Trophoblast cell (in vitro differentiated cells and primary cell): ENCODE measurements around the gene AP5M1.
"Not testable (repeated sequence)": the region's sequence is repeated elsewhere in the genome, so short reads cannot be mapped to it uniquely, and the experiment has no call there.

Experiments used
- DNase-seq, 2 donors: peaks; one replicate each; pipeline ENCODE4 v3.0.0-alpha.2; 2016
- H2AFZ ChIP-seq: 2 replicates; pipeline ENCODE4 v1.6.1; 2013; ENCODE audit warnings: low read length, moderate library complexity, mild to moderate bottlenecking; ENCODE audit not compliant: insufficient read depth, poor library complexity
- H2AK5ac ChIP-seq: 2 replicates; pipeline ENCODE4 v1.6.1; 2013; ENCODE audit warnings: mild to moderate bottlenecking, low read length
- H2BK120ac ChIP-seq: 2 replicates; pipeline ENCODE4 v1.6.1; 2013; ENCODE audit warnings: low read length, mild to moderate bottlenecking, moderate library complexity; ENCODE audit not compliant: insufficient read depth, poor library complexity
- H2BK12ac ChIP-seq: 2 replicates; pipeline ENCODE4 v1.6.1; 2013; ENCODE audit warnings: mild to moderate bottlenecking, low read length, moderate library complexity
- H2BK5ac ChIP-seq: 2 replicates; pipeline ENCODE4 v1.6.1; 2013; ENCODE audit warnings: low read length, low read depth, moderate library complexity, mild to moderate bottlenecking; ENCODE audit not compliant: poor library complexity
- H3K14ac ChIP-seq: 2 replicates; pipeline ENCODE4 v1.6.1; 2013; ENCODE audit warnings: mild to moderate bottlenecking, low read length
- H3K18ac ChIP-seq: 2 replicates; pipeline ENCODE4 v1.6.1; 2013; ENCODE audit warnings: mild to moderate bottlenecking, low read length
- H3K23ac ChIP-seq: 2 replicates; pipeline ENCODE4 v1.6.1; 2013; ENCODE audit warnings: low read length
- H3K27ac ChIP-seq: 2 replicates; pipeline ENCODE4 v1.5.1; 2013; ENCODE audit warnings: low read depth, mild to moderate bottlenecking, inconsistent platforms, low read length, moderate library complexity
- H3K27me3 ChIP-seq: 2 replicates; pipeline ENCODE4 v1.6.1; 2013; ENCODE audit warnings: inconsistent platforms, mild to moderate bottlenecking, low read length, moderate library complexity; ENCODE audit not compliant: insufficient read depth
- H3K36me3 ChIP-seq, 2 experiments: 1 replicate in 1 of 2; 2 replicates in 1 of 2; pipeline ENCODE4 v1.6.1; 2013; ENCODE audit warnings: low read length in 2 of 2, mild to moderate bottlenecking in 2 of 2, moderate library complexity in 1 of 2; ENCODE audit not compliant: insufficient read depth in 2 of 2, control insufficient read depth in 1 of 2
- H3K4ac ChIP-seq: 2 replicates; pipeline ENCODE4 v1.6.1; 2013; ENCODE audit warnings: low read depth, mild to moderate bottlenecking, low read length, moderate library complexity
- H3K4me1 ChIP-seq, 2 experiments: 1 replicate in 1 of 2; 2 replicates in 1 of 2; pipeline ENCODE4 v1.6.1; 2013; ENCODE audit warnings: low read length in 2 of 2, mild to moderate bottlenecking in 2 of 2, moderate library complexity in 1 of 2; ENCODE audit not compliant: insufficient read depth in 2 of 2, control insufficient read depth in 1 of 2
- H3K4me2 ChIP-seq: 2 replicates; pipeline ENCODE4 v1.6.1; 2013; ENCODE audit warnings: inconsistent platforms, mild to moderate bottlenecking, low read length, moderate library complexity
- H3K4me3 ChIP-seq: 2 replicates; pipeline ENCODE4 v1.5.1; 2013; ENCODE audit warnings: mild to moderate bottlenecking, low read depth, low read length, inconsistent platforms
- H3K79me1 ChIP-seq: one replicate; pipeline ENCODE4 v1.6.1; 2013; ENCODE audit warnings: low read length
- H3K79me2 ChIP-seq: 2 replicates; pipeline ENCODE4 v1.6.1; 2013; ENCODE audit warnings: low read length, mild to moderate bottlenecking; ENCODE audit not compliant: control insufficient read depth, insufficient read depth, poor library complexity
- H3K9ac ChIP-seq: 2 replicates; pipeline ENCODE4 v1.6.1; 2013; ENCODE audit warnings: mild to moderate bottlenecking, low read length
- H3K9me3 ChIP-seq: 2 replicates; pipeline ENCODE4 v1.6.1; 2013; ENCODE audit warnings: low read depth, mild to moderate bottlenecking, control low read depth, inconsistent platforms, low read length; ENCODE audit not compliant: insufficient read depth
- H4K12ac ChIP-seq: 2 replicates; pipeline ENCODE4 v1.6.1; 2013; ENCODE audit warnings: low read depth, mild to moderate bottlenecking, low read length, moderate library complexity
- H4K8ac ChIP-seq: 2 replicates; pipeline ENCODE4 v1.6.1; 2013; ENCODE audit warnings: low read depth, mild to moderate bottlenecking, low read length, moderate library complexity
- H4K91ac ChIP-seq: one replicate; pipeline ENCODE4 v1.6.1; 2013; ENCODE audit warnings: low read depth, mild to moderate bottlenecking, low read length, moderate library complexity
- WGBS: extraction: QIAGEN DNeasy Blood & Tissue Kit; methylation state at CpG from one replicate; pipeline ENCODE4 v1.1.7; 2013; ENCODE audit warnings: missing lambda C conversion rate; ENCODE audit not compliant: insufficient read length, insufficient coverage; ENCODE audit errors: extremely low coverage; 5-methylcytosine and 5-hydroxymethylcytosine counted together

Gene AP5M1

GRCh38 chr14:57326253-57326652 is 57.5 kb downstream of the AP5M1 start:
- no CpG with 5 or more reads among the region's 7 CpGs for WGBS
- Histone ChIP-seq H2BK5ac (no peak overlapping the region), H4K8ac (no peak overlapping the region)

GRCh38 chr14:57329833-57330232 is 61.1 kb downstream of the AP5M1 start:
- H3K36me3 ChIP-seq, result no peaks in the 10 kb centered on the region
- no peak overlapping the region for H4K12ac ChIP-seq
- no peaks in the 10 kb centered on the region for H3K9me3 ChIP-seq
- no peak overlapping the region for H3K27ac ChIP-seq
- no peak overlapping the region for H3K23ac ChIP-seq
- no peak overlapping the region for H3K18ac ChIP-seq
- no peak overlapping the region for H4K91ac ChIP-seq
- no peaks in the 10 kb centered on the region for H3K4me1 ChIP-seq
- no peak overlapping the region for H2BK5ac ChIP-seq
- H3K4me3 ChIP-seq, result no peak overlapping the region
- H4K8ac ChIP-seq, result no peak overlapping the region
- H2BK120ac ChIP-seq, result no peak overlapping the region
- no peaks in the 10 kb centered on the region for H3K79me1 ChIP-seq
- H3K14ac ChIP-seq, result no peak overlapping the region
- H3K27me3 ChIP-seq, result no peaks in the 10 kb centered on the region
- no peak overlapping the region for H3K4me2 ChIP-seq
- no peak overlapping the region for H2AK5ac ChIP-seq
- DNase-seq, result no peak
- H2BK12ac ChIP-seq, result no peak overlapping the region
- no peak overlapping the region for H3K9ac ChIP-seq
- H3K79me2 ChIP-seq, result no peaks in the 10 kb centered on the region
- H3K4ac ChIP-seq, result no peak overlapping the region
- H2AFZ ChIP-seq, result no peak overlapping the region

More at GRCh38 chr14:57326253-57326652, 57.5 kb downstream of the AP5M1 start:
- Histone ChIP-seq H3K79me1 (no peaks in the 10 kb centered on the region), H3K4me1 (no peaks in the 10 kb centered on the region), H2AFZ (no peak overlapping the region), H3K4me3 (no peak overlapping the region), H3K36me3 (no peaks in the 10 kb centered on the region), H3K4me2 (no peak overlapping the region), H3K79me2 (no peaks in the 10 kb centered on the region), H3K9me3 (no peaks in the 10 kb centered on the region), H3K27me3 (no peaks in the 10 kb centered on the region), H3K27ac (no peak overlapping the region), H2BK120ac (no peak overlapping the region), H3K14ac (no peak overlapping the region), H3K9ac (no peak overlapping the region), H2AK5ac (no peak overlapping the region), H3K18ac (no peak overlapping the region), H4K91ac (no peak overlapping the region), H3K23ac (no peak overlapping the region), H4K12ac (no peak overlapping the region), H3K4ac (no peak overlapping the region), H2BK12ac (no peak overlapping the region)
- DNase-seq, result no peak

GRCh38 chr14:57332475-57332874 is 63.7 kb downstream of the AP5M1 start:
- not testable (repeated sequence) for H2AFZ ChIP-seq, H3K79me2 ChIP-seq, H4K8ac ChIP-seq, H3K4me3 ChIP-seq, H3K23ac ChIP-seq, H2BK5ac ChIP-seq, H3K9ac ChIP-seq, H3K27me3 ChIP-seq, H4K12ac ChIP-seq, H3K4me1 ChIP-seq, H3K18ac ChIP-seq, H3K4me2 ChIP-seq, H3K79me1 ChIP-seq, H2BK12ac ChIP-seq, H3K36me3 ChIP-seq, H2BK120ac ChIP-seq, H3K4ac ChIP-seq, H3K9me3 ChIP-seq, H3K27ac ChIP-seq, DNase-seq, H3K14ac ChIP-seq, H4K91ac ChIP-seq, H2AK5ac ChIP-seq
- WGBS, result no CpG with 5 or more reads among the region's 4 CpGs

- not testable (repeated sequence) for H3K4ac ChIP-seq, H3K9me3 ChIP-seq, H4K12ac ChIP-seq, H3K27ac ChIP-seq, DNase-seq, H4K8ac ChIP-seq, H3K14ac ChIP-seq, H2BK12ac ChIP-seq, H3K36me3 ChIP-seq, H3K4me1 ChIP-seq, H3K23ac ChIP-seq, H3K4me2 ChIP-seq, H2AK5ac ChIP-seq, H3K18ac ChIP-seq, H3K9ac ChIP-seq, H3K79me2 ChIP-seq, H2AFZ ChIP-seq, H4K91ac ChIP-seq, H2BK120ac ChIP-seq, H2BK5ac ChIP-seq, H3K27me3 ChIP-seq, H3K79me1 ChIP-seq, H3K4me3 ChIP-seq
- no CpG with 5 or more reads among the region's 31 CpGs for WGBS
Measured at GRCh38 chr14:57333726-57334125, 65.0 kb downstream of the AP5M1 start.
